GM12878 (cell line): ENCODE measurements around the gene CSAD. TPM values are rescaled to one million over a fixed set of nuclear protein-coding genes. Genes with fewer than 3 reads are reported as not detected.
A peak's percentile ranks its signal among the peaks of the same experiment; 100 is the strongest.

Experiments used
- ATAC-seq: fragments of 200-7000 bp; cut with Tn5 transposase; 3 replicates; pipeline ENCODE4 v1.9.1; 2020; ENCODE audit warnings: mild to moderate bottlenecking, moderate library complexity
- BruUV-seq: library from RNA; stranded (reverse); fragments of 400-500 nt; replicated peaks from 2 replicates; lab custom pipeline; 2021; lab: Mats Ljungman, UMichigan
- CTCF ChIA-PET: fragments of 300-600 bp; sonication (Branson Sonifier 250); formaldehyde crosslinking; extraction: SDS; loops from one replicate; lab custom pipeline; 2021; ENCODE audit warnings: inconsistent platforms; lab: Yijun Ruan, JAX
- POLR2A ChIA-PET: fragments of 350-600 bp; formaldehyde crosslinking; extraction: SDS; loops from one replicate; lab custom pipeline; 2021; ENCODE audit warnings: inconsistent platforms; lab: Charles Lee
- RAD21 ChIA-PET: fragments of 300-600 bp; sonication (Branson Sonifier 250); formaldehyde crosslinking; loops from one replicate; lab custom pipeline; 2023; ENCODE audit warnings: antibody characterized with exemption; ENCODE audit not compliant: unreplicated experiment; lab: Charles Lee
- SMC1A ChIA-PET: fragments of 300-600 bp; sonication (Branson Sonifier 250); formaldehyde crosslinking; loops from one replicate; lab custom pipeline; 2023; ENCODE audit not compliant: unreplicated experiment, uncharacterized antibody; lab: Charles Lee
- DNase-seq: peaks from one replicate; pipeline ENCODE4 v3.0.0-alpha.2; 2011; ENCODE audit warnings: low read depth, low spot score
- FAIRE-seq: peaks from 3 replicates; lab custom pipeline; 2011; peaks lifted over from hg19 to GRCh38; lab: Jason Lieb, UNC
- H2AFZ ChIP-seq: 2 replicates; pipeline ENCODE4 v1.6.0; 2011; ENCODE audit warnings: low read depth, low read length, control low read depth; ENCODE audit not compliant: control insufficient read depth
- H3K27ac ChIP-seq: 2 replicates; pipeline ENCODE4 v1.5.1; 2011; ENCODE audit warnings: control low read depth; ENCODE audit not compliant: control insufficient read depth, insufficient read depth
- H3K27me3 ChIP-seq, 2 experiments: replicated peaks in 1 of 2; 2 replicates each; pipeline versions ENCODE4 v1.6.0 to v1.6.1; 2011; ENCODE audit warnings: low read length in 1 of 2; ENCODE audit not compliant: control insufficient read depth in 2 of 2, insufficient read depth in 2 of 2
- H3K36me3 ChIP-seq, 2 experiments: 2 replicates each; pipeline ENCODE4 v1.5.1; 2011; ENCODE audit warnings: low read length in 1 of 2; ENCODE audit not compliant: control insufficient read depth in 2 of 2, insufficient read depth in 2 of 2
- H3K4me1 ChIP-seq: 2 replicates; pipeline ENCODE4 v1.6.1; 2011; ENCODE audit warnings: mild to moderate bottlenecking, low read length, moderate library complexity, mixed read lengths; ENCODE audit not compliant: control insufficient read depth, insufficient read depth
- H3K4me2 ChIP-seq: 2 replicates; pipeline ENCODE4 v1.6.0; 2011; ENCODE audit warnings: control low read depth; ENCODE audit not compliant: control insufficient read depth, insufficient read depth
- H3K4me3 ChIP-seq: fragments of 200-600 bp; sonication (generic); 2 replicates; pipeline ENCODE4 v1.5.1; 2016
- H3K79me2 ChIP-seq: 2 replicates; pipeline ENCODE4 v1.6.0; 2011; ENCODE audit warnings: low read length; ENCODE audit not compliant: control insufficient read depth, insufficient read depth
- H3K9ac ChIP-seq: 2 replicates; pipeline ENCODE4 v1.8.0; 2011; ENCODE audit warnings: low read length, control low read depth, mixed read lengths; ENCODE audit not compliant: control insufficient read depth, insufficient read depth
- H3K9me3 ChIP-seq: replicated peaks from 3 replicates; pipeline ENCODE4 v1.5.1; 2011; ENCODE audit warnings: mild to moderate bottlenecking, low read length; ENCODE audit not compliant: control insufficient read depth, insufficient read depth
- H4K20me1 ChIP-seq: 2 replicates; pipeline ENCODE4 v1.6.0; 2011; ENCODE audit not compliant: control insufficient read depth, insufficient read depth
- CBFB ChIP-seq: IDR thresholded peaks from 2 replicates; pipeline ENCODE4 v1.6.1; 2016; ENCODE audit warnings: antibody characterized with exemption, low read depth
- FOXK2 ChIP-seq: fragments of 450-650 bp; IDR thresholded peaks from 2 replicates; pipeline ENCODE4 v1.6.1; 2017; ENCODE audit warnings: mild to moderate bottlenecking, moderate library complexity
- HDAC2 ChIP-seq: fragments of 200-600 bp; sonication (generic); IDR thresholded peaks from 2 replicates; pipeline ENCODE4 v1.6.1; 2017
- IKZF2 ChIP-seq, 2 experiments: fragments of 450-650 bp; IDR thresholded peaks; 2 replicates each; pipeline ENCODE4 v1.6.1; 2017; ENCODE audit warnings: mild to moderate bottlenecking in 2 of 2, moderate library complexity in 2 of 2
- JUND ChIP-seq: IDR thresholded peaks from 2 replicates; pipeline ENCODE4 v1.6.1; 2012; ENCODE audit warnings: low read depth, mild to moderate bottlenecking, low read length, improper control_type of control experiment, moderate library complexity
- MTA2 ChIP-seq: fragments of 450-650 bp; IDR thresholded peaks from 2 replicates; pipeline ENCODE4 v1.6.1; 2016; ENCODE audit warnings: low read depth, mild to moderate bottlenecking, moderate library complexity
- NFYA ChIP-seq: IDR thresholded peaks from 2 replicates; pipeline ENCODE4 v1.6.1; 2011; ENCODE audit warnings: low read depth, mild to moderate bottlenecking, low read length, improper control_type of control experiment, borderline replicate concordance
- NRF1 ChIP-seq: conservative IDR thresholded peaks from 2 replicates; pipeline ENCODE4 v1.6.1; 2011; ENCODE audit warnings: mild to moderate bottlenecking, low read depth, low read length, improper control_type of control experiment
- POU2F2 ChIP-seq: IDR thresholded peaks from 3 replicates; pipeline ENCODE4 v1.6.1; 2011; ENCODE audit warnings: low read depth, mild to moderate bottlenecking, low read length, borderline replicate concordance
- SIN3A ChIP-seq: IDR thresholded peaks from 2 replicates; pipeline ENCODE4 v1.6.1; 2012; ENCODE audit warnings: low read depth, low read length, improper control_type of control experiment
- SIX5 ChIP-seq: IDR thresholded peaks from 2 replicates; pipeline ENCODE4 v1.6.1; 2011; ENCODE audit warnings: mild to moderate bottlenecking, low read depth, low read length, moderate library complexity; ENCODE audit not compliant: severe bottlenecking
- SMARCA5 ChIP-seq: fragments of 450-650 bp; IDR thresholded peaks from 2 replicates; pipeline ENCODE4 v1.6.1; 2017; ENCODE audit warnings: mild to moderate bottlenecking
- SREBF1 ChIP-seq: IDR thresholded peaks from 2 replicates; pipeline ENCODE4 v1.6.1; 2012; ENCODE audit warnings: mild to moderate bottlenecking, low read length
- SREBF2 ChIP-seq: IDR thresholded peaks from 2 replicates; pipeline ENCODE4 v1.6.1; 2012; ENCODE audit warnings: mild to moderate bottlenecking, low read length
- SUPT20H ChIP-seq: IDR thresholded peaks from 2 replicates; pipeline ENCODE4 v1.6.1; 2011; ENCODE audit warnings: low read depth, mild to moderate bottlenecking, low read length, moderate library complexity, borderline replicate concordance; ENCODE audit not compliant: control insufficient read depth
- TARDBP ChIP-seq: IDR thresholded peaks from 2 replicates; pipeline ENCODE4 v1.6.1; 2016; ENCODE audit warnings: borderline replicate concordance
- ZNF207 ChIP-seq: fragments of 450-650 bp; IDR thresholded peaks from 2 replicates; pipeline ENCODE4 v1.6.1; 2014; ENCODE audit warnings: antibody characterized with exemption, mild to moderate bottlenecking, borderline replicate concordance
- ZNF622 ChIP-seq: fragments of 450-650 bp; IDR thresholded peaks from 2 replicates; pipeline ENCODE4 v1.6.1; 2017; ENCODE audit warnings: mild to moderate bottlenecking, inconsistent platforms
- ZSCAN29 ChIP-seq: fragments of 450-650 bp; IDR thresholded peaks from 2 replicates; pipeline ENCODE4 v1.6.1; 2017; ENCODE audit warnings: mild to moderate bottlenecking, moderate library complexity
- WGBS: methylation state at CpG from one replicate; pipeline ENCODE4 v1.1.6; 2016; ENCODE audit warnings: low lambda C conversion rate; ENCODE audit not compliant: insufficient replicate concordance, insufficient coverage; ENCODE audit errors: missing lambda C conversion rate; 5-methylcytosine and 5-hydroxymethylcytosine counted together
- in situ Hi-C: fragments of 300-500 bp; cut with MboI; formaldehyde crosslinking; loops from 9 replicates; pipeline ENCODE4 v1.14.3; 2018; ENCODE audit warnings: mixed read lengths
- intact Hi-C: fragments of 100-400 bp; cut with micrococcal nuclease; formaldehyde crosslinking; loops from one replicate; pipeline ENCODE4 v1.14.2; 2022; ENCODE audit not compliant: unreplicated experiment
- polyA plus RNA-seq, 11 experiments: library from polyadenylated mRNA; depleted of rRNA in 4 of 11; unstranded in 6 of 11; stranded (reverse) in 5 of 11; fragments of >200 nt; fragmentation: Nextera tagmentation in 4 of 11; fragmentation: Illumina TruSeq in 1 of 11; extraction: Ambion mirVana in 4 of 11; extraction: Trizol in 1 of 11; gene quantifications; 1 replicate in 1 of 11; 2 replicates in 10 of 11; pipeline versions ENCODE4 v1.2.1 to v1.2.3, GENCODE V29; 2011 to 2016; ENCODE audit warnings: inconsistent platforms in 2 of 11, missing spikeins in 2 of 11, low read depth in 1 of 11
- total RNA-seq, 4 experiments: library from RNA; depleted of rRNA in 3 of 4; stranded (reverse); fragments of >200 nt in 3 of 4; fragmentation: Illumina TruSeq in 1 of 4; extraction: Trizol in 1 of 4; gene quantifications; 2 replicates each; pipeline versions ENCODE4 v1.2.1 to v1.2.3, GENCODE V29; 2013 to 2021
- TF ChIP-seq, protein P1 (sequence below): fragments of 450-650 bp; IDR thresholded peaks from 2 replicates; pipeline ENCODE4 v1.6.1; 2014; ENCODE audit warnings: mild to moderate bottlenecking
- TF ChIP-seq, protein P2 (sequence below): fragments of 450-650 bp; IDR thresholded peaks from 2 replicates; pipeline ENCODE4 v1.6.1; 2016; ENCODE audit warnings: mild to moderate bottlenecking, moderate library complexity, borderline replicate concordance

The CSAD gene
- total and polyA plus RNA-seq, 10 of the 15 experiments (the other 5 are each of a cell fraction or from before 2014, with no cell fraction given) = 1.1 to 20.4 (median 6.2) TPM

DNA sequence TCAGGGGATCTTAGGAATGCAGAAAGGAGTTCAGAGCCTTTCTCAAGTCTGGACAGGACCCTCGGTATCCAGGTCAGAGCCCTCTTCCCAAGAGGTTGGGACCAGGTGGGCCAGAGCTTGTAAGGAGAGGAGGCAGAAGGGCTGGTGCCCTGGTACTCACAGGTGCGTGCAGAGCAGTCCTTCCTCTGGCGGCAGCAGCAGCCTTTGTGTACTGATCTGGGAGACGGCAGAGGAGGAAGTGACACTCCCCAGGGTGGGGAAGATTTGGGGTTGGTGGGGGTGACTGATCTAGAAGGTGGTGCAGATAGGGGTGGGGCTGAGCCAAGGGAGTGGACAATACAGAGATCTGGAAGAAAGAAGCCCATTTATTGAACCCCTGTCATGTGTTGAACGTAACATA is 26.3 kb upstream of the CSAD start, which contains the start of gene ITGB7:
Gene ITGB7 (minus strand): TSS at position 210 of the 400 bp plus-strand sequence. CDS start 6,808 bp downstream, outside the sequence.
- H4K20me1 ChIP-seq = no peaks in the 10 kb centered on the region
- peaks cover 46% of the 10 kb centered on the region for H3K4me1 ChIP-seq
- intact Hi-C loops (loop anchor here (2.0 kb wide), 1 partner anchor 48 kb away; no protein-coding TSS in a partner anchor), in situ Hi-C loops (no loop called here)
- H2AFZ ChIP-seq = no peak within 1 kb of the TSS
- H3K27me3 ChIP-seq = no peaks in the 10 kb centered on the region
- no TSS peak for BruUV-seq
- WGBS = 9% methylated on average over 5 of the region's 5 CpGs
- DNase-seq = peak; percentile 64
- peak; percentile 71 for ATAC-seq
- peak within 1 kb of the TSS; percentile 93 for H3K27ac ChIP-seq
- CTCF ChIA-PET = interaction anchor here (0.6 to 15.7 kb wide), 16 partner anchors 7 to 138 kb away, joined by 3 to 315 read pairs (median 6); partner anchors contain the start of genes CSAD, ESPL1, PFDN5 and ZNF740
- RAD21 ChIA-PET = interaction anchor here (1.0 to 6.6 kb wide), 7 partner anchors 12 to 117 kb away, joined by 3 to 58 read pairs (median 4); partner anchors contain the start of genes CSAD, ESPL1 and ZNF740
- H3K4me3 ChIP-seq = peak within 1 kb of the TSS; percentile 90
- POLR2A ChIA-PET = interaction anchor here (0.6 to 6.5 kb wide), 11 partner anchors 7 to 1189 kb away, joined by 3 to 48 read pairs (median 4); partner anchors contain the start of genes AAAS, CSAD, ESPL1 and ZNF740
- H3K9me3 ChIP-seq = no peaks in the 10 kb centered on the region
- peak within 1 kb of the TSS; percentile 84 for H3K4me2 ChIP-seq
- SMC1A ChIA-PET = interaction anchor here (0.8 to 16.4 kb wide), 14 partner anchors 8 to 117 kb away, joined by 3 to 155 read pairs (median 6); partner anchors contain the start of genes AAAS, CSAD, ESPL1 and ZNF740
- peak within 1 kb of the TSS; percentile 90 for H3K9ac ChIP-seq
- H3K36me3 ChIP-seq = peaks cover 0 to 17% of the 10 kb centered on the region in 2 experiments; a peak in 3 of 4 replicates
- H3K79me2 ChIP-seq = peaks cover 56% of the 10 kb centered on the region
- no peak for FAIRE-seq
- TF ChIP-seq ZNF207 (no peak), SIN3A (peak; percentile 70; the same call in 1 of the 2 replicates), JUND (no peak), MTA2 (peak; percentile 42; the same call in 1 of the 2 replicates), NFYA (no peak), NRF1 (no peak), TARDBP (no peak), SREBF2 (no peak), FOXK2 (no peak), POU2F2 (peak; percentile 86), HDAC2 (no peak), SUPT20H (no peak), IKZF2 (IDR thresholded peaks at IDR 0.05) (peak; percentile 64 to 77), ZNF622 (no peak), SIX5 (no peak), SMARCA5 (peak; percentile 61; the same call in 1 of the 2 replicates), ZSCAN29 (no peak), CBFB (peak; percentile 61; the same call in 1 of the 2 replicates), SREBF1 (no peak)
- TF ChIP-seq, protein P1, sequence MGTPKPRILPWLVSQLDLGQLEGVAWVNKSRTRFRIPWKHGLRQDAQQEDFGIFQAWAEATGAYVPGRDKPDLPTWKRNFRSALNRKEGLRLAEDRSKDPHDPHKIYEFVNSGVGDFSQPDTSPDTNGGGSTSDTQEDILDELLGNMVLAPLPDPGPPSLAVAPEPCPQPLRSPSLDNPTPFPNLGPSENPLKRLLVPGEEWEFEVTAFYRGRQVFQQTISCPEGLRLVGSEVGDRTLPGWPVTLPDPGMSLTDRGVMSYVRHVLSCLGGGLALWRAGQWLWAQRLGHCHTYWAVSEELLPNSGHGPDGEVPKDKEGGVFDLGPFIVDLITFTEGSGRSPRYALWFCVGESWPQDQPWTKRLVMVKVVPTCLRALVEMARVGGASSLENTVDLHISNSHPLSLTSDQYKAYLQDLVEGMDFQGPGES = no peak
- TF ChIP-seq, protein P2, sequence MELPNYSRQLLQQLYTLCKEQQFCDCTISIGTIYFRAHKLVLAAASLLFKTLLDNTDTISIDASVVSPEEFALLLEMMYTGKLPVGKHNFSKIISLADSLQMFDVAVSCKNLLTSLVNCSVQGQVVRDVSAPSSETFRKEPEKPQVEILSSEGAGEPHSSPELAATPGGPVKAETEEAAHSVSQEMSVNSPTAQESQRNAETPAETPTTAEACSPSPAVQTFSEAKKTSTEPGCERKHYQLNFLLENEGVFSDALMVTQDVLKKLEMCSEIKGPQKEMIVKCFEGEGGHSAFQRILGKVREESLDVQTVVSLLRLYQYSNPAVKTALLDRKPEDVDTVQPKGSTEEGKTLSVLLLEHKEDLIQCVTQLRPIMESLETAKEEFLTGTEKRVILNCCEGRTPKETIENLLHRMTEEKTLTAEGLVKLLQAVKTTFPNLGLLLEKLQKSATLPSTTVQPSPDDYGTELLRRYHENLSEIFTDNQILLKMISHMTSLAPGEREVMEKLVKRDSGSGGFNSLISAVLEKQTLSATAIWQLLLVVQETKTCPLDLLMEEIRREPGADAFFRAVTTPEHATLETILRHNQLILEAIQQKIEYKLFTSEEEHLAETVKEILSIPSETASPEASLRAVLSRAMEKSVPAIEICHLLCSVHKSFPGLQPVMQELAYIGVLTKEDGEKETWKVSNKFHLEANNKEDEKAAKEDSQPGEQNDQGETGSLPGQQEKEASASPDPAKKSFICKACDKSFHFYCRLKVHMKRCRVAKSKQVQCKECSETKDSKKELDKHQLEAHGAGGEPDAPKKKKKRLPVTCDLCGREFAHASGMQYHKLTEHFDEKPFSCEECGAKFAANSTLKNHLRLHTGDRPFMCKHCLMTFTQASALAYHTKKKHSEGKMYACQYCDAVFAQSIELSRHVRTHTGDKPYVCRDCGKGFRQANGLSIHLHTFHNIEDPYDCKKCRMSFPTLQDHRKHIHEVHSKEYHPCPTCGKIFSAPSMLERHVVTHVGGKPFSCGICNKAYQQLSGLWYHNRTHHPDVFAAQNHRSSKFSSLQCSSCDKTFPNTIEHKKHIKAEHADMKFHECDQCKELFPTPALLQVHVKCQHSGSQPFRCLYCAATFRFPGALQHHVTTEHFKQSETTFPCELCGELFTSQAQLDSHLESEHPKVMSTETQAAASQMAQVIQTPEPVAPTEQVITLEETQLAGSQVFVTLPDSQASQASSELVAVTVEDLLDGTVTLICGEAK = no peak
